HEK293 (cell line): Measurements from ENCODE around the gene HOXD11.

Experiments
- HOXA7 ChIP-seq: sonication (generic); formaldehyde crosslinking; IDR thresholded peaks from 2 replicates; pipeline ENCODE4 v1.8.1; 2022; ENCODE audit warnings: missing genetic modification reagents, borderline replicate concordance
- KLF16 ChIP-seq: fragments of 450-650 bp; formaldehyde crosslinking; IDR thresholded peaks from 2 replicates; pipeline ENCODE4 v1.5.1; 2017; ENCODE audit warnings: missing biosample characterization, missing genetic modification characterization
- OSR2 ChIP-seq: fragments of 450-650 bp; formaldehyde crosslinking; IDR thresholded peaks from 2 replicates; pipeline ENCODE4 v1.5.1; 2016; ENCODE audit warnings: missing biosample characterization, missing genetic modification characterization
- OVOL3 ChIP-seq: fragments of 450-650 bp; formaldehyde crosslinking; IDR thresholded peaks from 2 replicates; pipeline ENCODE4 v1.5.1; 2016; ENCODE audit warnings: missing biosample characterization, missing genetic modification characterization
- PATZ1 ChIP-seq: fragments of 450-650 bp; formaldehyde crosslinking; IDR thresholded peaks from 2 replicates; pipeline ENCODE4 v1.5.1; 2016; ENCODE audit warnings: missing biosample characterization, missing genetic modification characterization
- PBX3 ChIP-seq: sonication (generic); formaldehyde crosslinking; IDR thresholded peaks from 2 replicates; pipeline ENCODE4 v1.8.1; 2022; ENCODE audit warnings: mild to moderate bottlenecking, moderate library complexity, missing genetic modification reagents
- YY2 ChIP-seq: fragments of 450-650 bp; formaldehyde crosslinking; IDR thresholded peaks from 2 replicates; pipeline ENCODE4 v1.5.1; 2016; ENCODE audit warnings: missing biosample characterization, missing genetic modification characterization
- ZBTB48 ChIP-seq: fragments of 450-650 bp; formaldehyde crosslinking; IDR thresholded peaks from 2 replicates; pipeline ENCODE4 v1.5.1; 2016; ENCODE audit warnings: missing biosample characterization, missing genetic modification characterization
- ZBTB8A ChIP-seq: fragments of 450-650 bp; formaldehyde crosslinking; IDR thresholded peaks from 2 replicates; pipeline ENCODE4 v1.5.1; 2016; ENCODE audit warnings: missing biosample characterization, missing genetic modification characterization
- ZFP69B ChIP-seq: fragments of 450-650 bp; formaldehyde crosslinking; IDR thresholded peaks from 2 replicates; pipeline ENCODE4 v1.5.1; 2016; ENCODE audit warnings: missing biosample characterization, missing genetic modification characterization
- ZNF148 ChIP-seq: fragments of 450-650 bp; formaldehyde crosslinking; IDR thresholded peaks from 2 replicates; pipeline ENCODE4 v1.5.0; 2017; ENCODE audit warnings: missing biosample characterization, missing genetic modification characterization, borderline replicate concordance
- ZNF214 ChIP-seq: fragments of 450-650 bp; formaldehyde crosslinking; IDR thresholded peaks from 2 replicates; pipeline ENCODE4 v1.5.1; 2017; ENCODE audit warnings: missing biosample characterization, mild to moderate bottlenecking, missing genetic modification characterization, borderline replicate concordance
- ZNF529 ChIP-seq: fragments of 450-650 bp; formaldehyde crosslinking; IDR thresholded peaks from 2 replicates; pipeline ENCODE4 v1.5.1; 2017; ENCODE audit warnings: missing genetic modification characterization, missing biosample characterization; ENCODE audit not compliant: insufficient replicate concordance
- ZNF555 ChIP-seq: fragments of 450-650 bp; formaldehyde crosslinking; conservative IDR thresholded peaks from 2 replicates; pipeline ENCODE4 v1.5.1; 2017; ENCODE audit warnings: missing biosample characterization, mild to moderate bottlenecking, missing genetic modification characterization, inconsistent platforms
- ZNF585B ChIP-seq: fragments of 450-650 bp; formaldehyde crosslinking; IDR thresholded peaks from 2 replicates; pipeline ENCODE4 v1.5.1; 2016; ENCODE audit warnings: missing biosample characterization, missing genetic modification characterization
- ZNF596 ChIP-seq: fragments of 450-650 bp; IDR thresholded peaks from 2 replicates; pipeline ENCODE4 v1.5.0; 2018; ENCODE audit warnings: missing biosample characterization, mild to moderate bottlenecking, missing genetic modification characterization, moderate library complexity
- ZNF629 ChIP-seq: fragments of 450-650 bp; formaldehyde crosslinking; IDR thresholded peaks from 2 replicates; pipeline ENCODE4 v1.5.1; 2017; ENCODE audit warnings: missing biosample characterization, missing genetic modification characterization
- ZNF645 ChIP-seq: fragments of 450-650 bp; formaldehyde crosslinking; IDR thresholded peaks from 2 replicates; pipeline ENCODE4; 2016; ENCODE audit warnings: missing biosample characterization, missing genetic modification characterization
- ZNF660 ChIP-seq: fragments of 450-650 bp; IDR thresholded peaks from 2 replicates; pipeline ENCODE4 v1.5.1; 2018; ENCODE audit warnings: missing biosample characterization, mild to moderate bottlenecking, missing genetic modification characterization
- ZNF777 ChIP-seq: fragments of 450-650 bp; formaldehyde crosslinking; IDR thresholded peaks from 2 replicates; pipeline ENCODE4 v1.5.1; 2017; ENCODE audit warnings: missing biosample characterization, missing genetic modification characterization, borderline replicate concordance
- ZNF792 ChIP-seq: fragments of 450-650 bp; formaldehyde crosslinking; IDR thresholded peaks from 2 replicates; pipeline ENCODE4 v1.5.1; 2016; ENCODE audit warnings: missing biosample characterization, missing genetic modification characterization
- ZXDB ChIP-seq: fragments of 450-650 bp; formaldehyde crosslinking; IDR thresholded peaks from 2 replicates; pipeline ENCODE4 v1.5.1; 2016; ENCODE audit warnings: missing biosample characterization, missing genetic modification characterization
- TF ChIP-seq, protein P1 (sequence below): fragments of 450-650 bp; formaldehyde crosslinking; conservative IDR thresholded peaks from 2 replicates; pipeline ENCODE4 v1.5.1; 2016; ENCODE audit warnings: low read depth, missing biosample characterization, missing genetic modification characterization
- TF ChIP-seq, protein P2 (sequence below): fragments of 450-650 bp; formaldehyde crosslinking; IDR thresholded peaks from 2 replicates; pipeline ENCODE4 v1.5.1; 2016; ENCODE audit warnings: missing biosample characterization, missing genetic modification characterization
- TF ChIP-seq, protein P3 (sequence below): fragments of 450-650 bp; IDR thresholded peaks from 2 replicates; pipeline ENCODE4 v1.5.1; 2018; ENCODE audit warnings: missing biosample characterization, mild to moderate bottlenecking, missing genetic modification characterization

Gene HOXD11

GRCh38 chr2:176128982-176129796, 22.1 kb downstream of the HOXD11 start, which contains the start of gene HOXD8 (continued):
- TF ChIP-seq, protein P1, sequence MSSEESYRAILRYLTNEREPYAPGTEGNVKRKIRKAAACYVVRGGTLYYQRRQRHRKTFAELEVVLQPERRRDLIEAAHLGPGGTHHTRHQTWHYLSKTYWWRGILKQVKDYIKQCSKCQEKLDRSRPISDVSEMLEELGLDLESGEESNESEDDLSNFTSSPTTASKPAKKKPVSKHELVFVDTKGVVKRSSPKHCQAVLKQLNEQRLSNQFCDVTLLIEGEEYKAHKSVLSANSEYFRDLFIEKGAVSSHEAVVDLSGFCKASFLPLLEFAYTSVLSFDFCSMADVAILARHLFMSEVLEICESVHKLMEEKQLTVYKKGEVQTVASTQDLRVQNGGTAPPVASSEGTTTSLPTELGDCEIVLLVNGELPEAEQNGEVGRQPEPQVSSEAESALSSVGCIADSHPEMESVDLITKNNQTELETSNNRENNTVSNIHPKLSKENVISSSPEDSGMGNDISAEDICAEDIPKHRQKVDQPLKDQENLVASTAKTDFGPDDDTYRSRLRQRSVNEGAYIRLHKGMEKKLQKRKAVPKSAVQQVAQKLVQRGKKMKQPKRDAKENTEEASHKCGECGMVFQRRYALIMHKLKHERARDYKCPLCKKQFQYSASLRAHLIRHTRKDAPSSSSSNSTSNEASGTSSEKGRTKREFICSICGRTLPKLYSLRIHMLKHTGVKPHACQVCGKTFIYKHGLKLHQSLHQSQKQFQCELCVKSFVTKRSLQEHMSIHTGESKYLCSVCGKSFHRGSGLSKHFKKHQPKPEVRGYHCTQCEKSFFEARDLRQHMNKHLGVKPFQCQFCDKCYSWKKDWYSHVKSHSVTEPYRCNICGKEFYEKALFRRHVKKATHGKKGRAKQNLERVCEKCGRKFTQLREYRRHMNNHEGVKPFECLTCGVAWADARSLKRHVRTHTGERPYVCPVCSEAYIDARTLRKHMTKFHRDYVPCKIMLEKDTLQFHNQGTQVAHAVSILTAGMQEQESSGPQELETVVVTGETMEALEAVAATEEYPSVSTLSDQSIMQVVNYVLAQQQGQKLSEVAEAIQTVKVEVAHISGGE (tag by site-specific recombination), result peak; percentile 45; the same call in 1 of the 2 replicates
- TF ChIP-seq ZBTB8A (peak; percentile 95), ZNF629 (tag by site-specific recombination) (peak; percentile 41), ZNF585B (no peak), ZBTB48 (peak; percentile 96), KLF16 (tag by site-specific recombination) (peak; percentile 87), ZNF555 (tag by site-specific recombination) (no peak), ZNF777 (tag by site-specific recombination) (peak; percentile 82; the same call in 1 of the 2 replicates), ZXDB (tag by site-specific recombination) (peak; percentile 90), ZNF529 (no peak), OVOL3 (tag by site-specific recombination) (0 out of 2 replicates have a peak, but pooled peaks have one; percentile 35), ZFP69B (tag by site-specific recombination) (peak; percentile 99), YY2 (0 out of 2 replicates have a peak, but pooled peaks have one; percentile 35), ZNF596 (tag by site-specific recombination) (peak; percentile 35; the same call in 1 of the 2 replicates), HOXA7 (CRISPR knock-in tag) (no peak), ZNF148 (tag by site-specific recombination) (no peak), PATZ1 (tag by site-specific recombination) (peak; percentile 90), OSR2 (no peak), ZNF660 (tag by site-specific recombination) (peak; percentile 87), ZNF214 (tag by site-specific recombination) (no peak), ZNF792 (tag by site-specific recombination) (no peak), ZNF645 (no peak), PBX3 (CRISPR knock-in tag) (peak; percentile 75; the same call in 1 of the 2 replicates)
- TF ChIP-seq, protein P2, sequence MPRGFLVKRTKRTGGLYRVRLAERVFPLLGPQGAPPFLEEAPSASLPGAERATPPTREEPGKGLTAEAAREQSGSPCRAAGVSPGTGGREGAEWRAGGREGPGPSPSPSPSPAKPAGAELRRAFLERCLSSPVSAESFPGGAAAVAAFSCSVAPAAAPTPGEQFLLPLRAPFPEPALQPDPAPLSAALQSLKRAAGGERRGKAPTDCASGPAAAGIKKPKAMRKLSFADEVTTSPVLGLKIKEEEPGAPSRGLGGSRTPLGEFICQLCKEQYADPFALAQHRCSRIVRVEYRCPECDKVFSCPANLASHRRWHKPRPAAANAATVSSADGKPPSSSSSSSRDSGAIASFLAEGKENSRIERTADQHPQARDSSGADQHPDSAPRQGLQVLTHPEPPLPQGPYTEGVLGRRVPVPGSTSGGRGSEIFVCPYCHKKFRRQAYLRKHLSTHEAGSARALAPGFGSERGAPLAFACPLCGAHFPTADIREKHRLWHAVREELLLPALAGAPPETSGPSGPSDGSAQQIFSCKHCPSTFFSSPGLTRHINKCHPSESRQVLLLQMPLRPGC (tag by site-specific recombination), result peak; percentile 58
- TF ChIP-seq, protein P3, sequence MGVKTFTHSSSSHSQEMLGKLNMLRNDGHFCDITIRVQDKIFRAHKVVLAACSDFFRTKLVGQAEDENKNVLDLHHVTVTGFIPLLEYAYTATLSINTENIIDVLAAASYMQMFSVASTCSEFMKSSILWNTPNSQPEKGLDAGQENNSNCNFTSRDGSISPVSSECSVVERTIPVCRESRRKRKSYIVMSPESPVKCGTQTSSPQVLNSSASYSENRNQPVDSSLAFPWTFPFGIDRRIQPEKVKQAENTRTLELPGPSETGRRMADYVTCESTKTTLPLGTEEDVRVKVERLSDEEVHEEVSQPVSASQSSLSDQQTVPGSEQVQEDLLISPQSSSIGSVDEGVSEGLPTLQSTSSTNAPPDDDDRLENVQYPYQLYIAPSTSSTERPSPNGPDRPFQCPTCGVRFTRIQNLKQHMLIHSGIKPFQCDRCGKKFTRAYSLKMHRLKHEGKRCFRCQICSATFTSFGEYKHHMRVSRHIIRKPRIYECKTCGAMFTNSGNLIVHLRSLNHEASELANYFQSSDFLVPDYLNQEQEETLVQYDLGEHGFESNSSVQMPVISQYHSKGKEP (tag by site-specific recombination), result peak; percentile 42; the same call in 1 of the 2 replicates
